BE2C (cell line): Measurements from ENCODE around the gene ANXA10.
"Not testable (repeated sequence)": the region's sequence is repeated elsewhere in the genome, so short reads cannot be mapped to it uniquely, and the experiment has no call there.

ENCODE experiments used
- DNase-seq: peaks from one replicate; pipeline ENCODE4 v3.0.0-alpha.2; 2020
- H3K27me3 ChIP-seq: fragments of 250-450 bp; sonication (Bioruptor Pico); 2 replicates; pipeline ENCODE4 v1.5.1; 2020; ENCODE audit warnings: mild to moderate bottlenecking
- H3K36me3 ChIP-seq: fragments of 250-450 bp; sonication (Bioruptor Pico); 2 replicates; pipeline ENCODE4 v1.5.1; 2020; ENCODE audit warnings: mild to moderate bottlenecking
- H3K4me1 ChIP-seq: fragments of 250-450 bp; sonication (Bioruptor Pico); 2 replicates; pipeline ENCODE4 v1.5.1; 2020
- H3K4me3 ChIP-seq: 2 replicates; pipeline ENCODE4 v1.5.1; 2011; ENCODE audit warnings: low read depth, low read length
- H3K9me3 ChIP-seq: fragments of 250-450 bp; sonication (Bioruptor Pico); 2 replicates; pipeline ENCODE4 v1.5.1; 2020
- CTCF ChIP-seq: IDR thresholded peaks from 2 replicates; pipeline ENCODE4 v1.5.1; 2012; ENCODE audit warnings: mild to moderate bottlenecking, low read depth, low read length

Gene ANXA10

GRCh38 chr4:168212656-168213055, 120.3 kb downstream of the ANXA10 start:
- H3K4me3 ChIP-seq, result no peak overlapping the region
- TF ChIP-seq CTCF, result no peak
- no peaks in the 10 kb centered on the region for H3K4me1 ChIP-seq
- H3K36me3 ChIP-seq, result no peaks in the 10 kb centered on the region
- no peaks in the 10 kb centered on the region for H3K27me3 ChIP-seq
- no peak for DNase-seq
- H3K9me3 ChIP-seq, result no peaks in the 10 kb centered on the region

GRCh38 chr4:168213511-168213910, 121.2 kb downstream of the ANXA10 start:
- H3K9me3 ChIP-seq, H3K4me1 ChIP-seq, H3K4me3 ChIP-seq, DNase-seq, H3K27me3 ChIP-seq, H3K36me3 ChIP-seq: not testable (repeated sequence)

- TF ChIP-seq CTCF, result no peak
- H3K4me1 ChIP-seq, result no peaks in the 10 kb centered on the region
Measured at GRCh38 chr4:168218645-168219044, 126.3 kb downstream of the ANXA10 start.

GRCh38 chr4:168220893-168221292, 128.6 kb downstream of the ANXA10 start:
- Histone ChIP-seq H3K9me3 (no peaks in the 10 kb centered on the region), H3K4me1 (no peaks in the 10 kb centered on the region), H3K27me3 (no peaks in the 10 kb centered on the region), H3K4me3 (no peak overlapping the region), H3K36me3 (no peaks in the 10 kb centered on the region)
- no peak for DNase-seq
- TF ChIP-seq CTCF, result no peak

More at GRCh38 chr4:168218645-168219044, 126.3 kb downstream of the ANXA10 start:
- DNase-seq, result no peak
- Histone ChIP-seq H3K4me3 (no peak overlapping the region), H3K27me3 (no peaks in the 10 kb centered on the region), H3K36me3 (no peaks in the 10 kb centered on the region), H3K9me3 (no peaks in the 10 kb centered on the region)

GRCh38 chr4:168221301-168221700, 129.0 kb downstream of the ANXA10 start:
- Histone ChIP-seq H3K27me3 (no peaks in the 10 kb centered on the region), H3K36me3 (no peaks in the 10 kb centered on the region), H3K4me1 (no peaks in the 10 kb centered on the region), H3K4me3 (no peak overlapping the region), H3K9me3 (no peaks in the 10 kb centered on the region)
- no peak for TF ChIP-seq CTCF
- DNase-seq, result no peak
